ENCODE measurements around the gene DUSP14. TPM values are rescaled to one million over a fixed set of nuclear protein-coding genes. Genes with fewer than 3 reads are reported as not detected.

DUSP14 gene
- total and polyA plus RNA-seq, 9 donors: 6.3 to 17.1 (median 12.6) TPM

GRCh38 chr17:37500378-37500777 lies 10.7 kb downstream of the DUSP14 start:
- no peak overlapping the region for H3K27ac ChIP-seq
- H3K27me3 ChIP-seq: no peaks in the 10 kb centered on the region
- no peaks in the 10 kb centered on the region for H3K36me3 ChIP-seq
- TF ChIP-seq EP300 (IDR thresholded peaks at IDR 0.05) (no peak), CTCF (IDR thresholded peaks at IDR 0.05) (no peak), POLR2A (IDR thresholded peaks at IDR 0.05) (no peak)
- H3K4me3 ChIP-seq: no peak overlapping the region
- intact Hi-C loops (cut with DNase I): no loop called here
- no peaks in the 10 kb centered on the region for H3K9me3 ChIP-seq
- H3K4me1 ChIP-seq (ENCODE audit: insufficient read depth): no peaks in the 10 kb centered on the region
- no peak for DNase-seq

DNA sequence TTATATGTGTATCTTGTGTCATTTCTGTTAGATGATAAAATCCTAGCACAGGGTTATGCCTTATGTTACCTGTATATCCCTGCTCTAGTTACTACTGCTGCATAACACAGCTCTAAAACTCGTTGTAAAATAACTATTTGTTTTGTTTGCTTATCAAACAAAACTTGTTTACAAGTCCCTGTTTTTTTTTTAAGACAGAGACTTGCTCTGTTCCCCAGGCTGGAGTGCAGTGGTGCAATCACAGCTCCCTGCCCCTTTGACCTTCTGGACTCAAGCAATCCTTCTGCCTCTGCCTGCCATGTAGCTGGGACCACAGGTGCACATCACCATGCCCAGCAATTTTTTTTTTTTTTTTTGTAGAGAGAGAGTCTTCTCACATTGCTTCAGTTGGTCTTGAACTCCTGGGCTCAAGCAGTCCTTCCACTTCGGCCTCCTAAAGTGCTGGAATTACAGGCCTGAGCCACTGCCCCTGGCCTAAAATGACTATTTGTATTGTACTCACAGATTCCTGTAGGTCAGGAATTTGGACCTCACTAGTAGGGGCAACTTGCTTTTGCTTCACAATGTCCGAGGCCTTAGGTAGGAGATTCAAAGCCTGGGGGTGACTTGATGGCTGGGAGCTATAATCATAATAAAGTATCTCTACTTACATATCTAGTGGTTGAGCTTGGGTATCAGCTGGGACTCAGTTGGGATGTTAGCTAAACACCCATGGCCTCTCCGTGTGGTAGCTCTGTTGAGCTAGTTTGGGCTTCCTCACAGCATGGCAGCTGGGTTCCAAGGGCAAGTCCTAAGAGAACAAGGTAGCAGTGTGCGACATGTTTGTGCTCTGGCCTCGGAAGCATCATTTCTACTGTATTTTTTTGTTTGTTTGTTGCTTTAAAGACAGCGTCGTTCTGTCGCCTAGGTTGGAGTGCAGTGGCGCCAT lies 12.6 kb downstream of the DUSP14 start:
- intact Hi-C loops (cut with DNase I): no loop called here
- Histone ChIP-seq H3K4me1 (ENCODE audit: insufficient read depth) (no peaks in the 10 kb centered on the region), H3K27me3 (no peaks in the 10 kb centered on the region), H3K27ac (no peak overlapping the region), H3K9me3 (no peaks in the 10 kb centered on the region), H3K4me3 (no peak overlapping the region), H3K36me3 (no peaks in the 10 kb centered on the region)
- 85 to 90% (median 88%) methylated on average over 10 of the region's 10 CpGs for WGBS, 3 donors
- DNase-seq: no peak
- TF ChIP-seq POLR2A (IDR thresholded peaks at IDR 0.05) (no peak), CTCF (IDR thresholded peaks at IDR 0.05) (no peak), EP300 (IDR thresholded peaks at IDR 0.05) (no peak)

DNA sequence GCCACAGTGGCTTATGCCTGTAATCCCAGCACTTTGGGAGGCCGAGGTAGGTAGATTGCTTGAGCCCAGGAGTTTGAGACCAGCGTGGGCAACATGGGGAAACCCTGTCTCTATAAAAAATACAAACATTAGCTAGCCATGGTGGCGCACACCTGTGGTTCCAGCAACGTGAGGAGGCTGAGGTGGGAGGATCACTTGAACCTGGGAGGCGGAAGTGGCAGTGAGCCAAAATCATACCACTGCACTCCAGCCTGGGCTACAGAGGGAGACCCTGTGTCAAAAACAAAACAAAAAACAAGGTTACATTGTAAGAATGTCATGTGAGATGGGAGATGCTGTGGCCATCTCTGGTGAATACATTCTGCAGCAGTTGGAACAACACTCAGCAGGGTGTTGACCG lies 13.5 kb downstream of the DUSP14 start:
- Histone ChIP-seq H3K36me3 (no peaks in the 10 kb centered on the region), H3K4me1 (ENCODE audit: insufficient read depth) (no peaks in the 10 kb centered on the region), H3K4me3 (no peak overlapping the region), H3K27ac (no peak overlapping the region), H3K9me3 (no peaks in the 10 kb centered on the region), H3K27me3 (no peaks in the 10 kb centered on the region)
- TF ChIP-seq POLR2A (IDR thresholded peaks at IDR 0.05) (no peak), CTCF (IDR thresholded peaks at IDR 0.05) (no peak), EP300 (IDR thresholded peaks at IDR 0.05) (no peak)
- DNase-seq: no peak
- 92 to 93% (median 93%) methylated on average over 6 of the region's 6 CpGs for WGBS, 3 donors
- intact Hi-C loops (cut with DNase I): no loop called here

DNA sequence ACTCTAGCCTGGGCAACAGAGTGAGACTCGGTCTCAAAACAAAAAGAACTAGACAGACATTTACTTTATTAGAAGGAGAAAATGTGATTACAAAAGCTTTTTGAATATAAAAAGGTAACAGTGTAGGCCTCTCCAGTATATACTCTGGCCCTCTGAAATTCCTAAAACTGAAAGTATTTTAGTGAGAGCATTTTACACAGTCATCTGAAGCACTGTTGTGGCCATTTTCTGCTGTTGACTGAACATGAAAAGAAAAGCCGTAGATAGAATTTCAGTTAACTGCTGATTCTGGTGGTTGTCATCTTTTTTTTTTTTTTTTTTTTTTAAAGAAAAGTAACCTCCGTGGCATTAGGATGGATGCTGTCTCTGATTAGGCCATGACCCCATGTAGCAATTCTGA lies 15.6 kb downstream of the DUSP14 start:
- no peaks in the 10 kb centered on the region for H3K27me3 ChIP-seq
- TF ChIP-seq POLR2A (IDR thresholded peaks at IDR 0.05) (no peak), EP300 (IDR thresholded peaks at IDR 0.05) (no peak), CTCF (IDR thresholded peaks at IDR 0.05) (no peak)
- no peak for DNase-seq
- no peak overlapping the region for H3K27ac ChIP-seq
- 82 to 88% (median 86%) methylated on average over 3 of the region's 3 CpGs for WGBS, 3 donors
- intact Hi-C loops (cut with DNase I): no loop called here
- H3K4me3 ChIP-seq: no peak overlapping the region
- no peaks in the 10 kb centered on the region for H3K9me3 ChIP-seq
- no peaks in the 10 kb centered on the region for H3K36me3 ChIP-seq
- H3K4me1 ChIP-seq (ENCODE audit: insufficient read depth): no peaks in the 10 kb centered on the region
